RWPE2 (cell line): ENCODE data around the gene MARCHF5.

Source experiments
- ATAC-seq: fragments of 200-7000 bp; cut with Tn5 transposase; 3 replicates; pipeline ENCODE4 v1.9.1; 2021; ENCODE audit warnings: low read depth
- DNase-seq: peaks from one replicate; pipeline ENCODE4 v3.0.0-alpha.2; 2020; ENCODE audit warnings: low spot score
- H3K27ac ChIP-seq: fragments of 450-650 bp; 2 replicates; pipeline ENCODE4 v1.5.1; 2017; ENCODE audit warnings: mild to moderate bottlenecking; ENCODE audit not compliant: poor library complexity, severe bottlenecking
- H3K27me3 ChIP-seq: fragments of 250-450 bp; sonication (Bioruptor Pico); 2 replicates; pipeline ENCODE4 v1.5.1; 2021; ENCODE audit warnings: mild to moderate bottlenecking, moderate library complexity; ENCODE audit not compliant: insufficient read depth, poor library complexity, severe bottlenecking
- H3K36me3 ChIP-seq: fragments of 250-450 bp; sonication (Bioruptor Pico); 2 replicates; pipeline ENCODE4 v1.5.1; 2020; ENCODE audit warnings: low read depth, mild to moderate bottlenecking, moderate library complexity
- H3K4me1 ChIP-seq: fragments of 250-450 bp; sonication (Bioruptor Pico); 2 replicates; pipeline ENCODE4 v1.5.1; 2021; ENCODE audit warnings: mild to moderate bottlenecking, moderate library complexity; ENCODE audit not compliant: insufficient read depth, poor library complexity, severe bottlenecking
- H3K4me3 ChIP-seq: fragments of 250-450 bp; sonication (Bioruptor Pico); 2 replicates; pipeline ENCODE4 v1.5.1; 2021; ENCODE audit warnings: mild to moderate bottlenecking, moderate library complexity; ENCODE audit not compliant: severe bottlenecking
- H3K9me3 ChIP-seq: fragments of 250-450 bp; sonication (Bioruptor Pico); 2 replicates; pipeline ENCODE4 v1.5.1; 2021; ENCODE audit warnings: mild to moderate bottlenecking, moderate library complexity; ENCODE audit not compliant: severe bottlenecking
- CTCF ChIP-seq: fragments of 450-650 bp; IDR thresholded peaks from one replicate; pipeline ENCODE4 v1.5.1; 2017; ENCODE audit warnings: mild to moderate bottlenecking, moderate library complexity; ENCODE audit not compliant: poor library complexity, severe bottlenecking

MARCHF5 gene

GRCh38 chr10:92290076-92290836 is 711 bp upstream of the MARCHF5 start:
- no peak for DNase-seq
- peak; percentile 5 for ATAC-seq
- peak overlapping the region; percentile 61 for H3K27ac ChIP-seq
- no peaks in the 10 kb centered on the region for H3K9me3 ChIP-seq
- H3K27me3 ChIP-seq = no peaks in the 10 kb centered on the region
- H3K36me3 ChIP-seq = peaks cover 23% of the 10 kb centered on the region
- no peak for TF ChIP-seq CTCF
- peak overlapping the region; percentile 76 for H3K4me3 ChIP-seq
- no peaks in the 10 kb centered on the region for H3K4me1 ChIP-seq

- Histone ChIP-seq H3K9me3 (no peaks in the 10 kb centered on the region), H3K4me1 (no peaks in the 10 kb centered on the region), H3K36me3 (peaks cover 23% of the 10 kb centered on the region), H3K4me3 (peak overlapping the region; percentile 76), H3K27ac (peak overlapping the region; percentile 61), H3K27me3 (no peaks in the 10 kb centered on the region)
- ATAC-seq (no peak; the same call in 2 of the 3 replicates), DNase-seq (no peak)
- TF ChIP-seq CTCF = no peak
Measured at GRCh38 chr10:92291616-92291865, 574 bp downstream of the MARCHF5 start.

GRCh38 chr10:92291921-92292845 is 1.2 kb downstream of the MARCHF5 start:
- DNase-seq (no peak), ATAC-seq (no peak)
- Histone ChIP-seq H3K36me3 (peaks cover 23% of the 10 kb centered on the region), H3K27ac (peak overlapping the region; percentile 61), H3K4me3 (peak overlapping the region; percentile 76), H3K4me1 (no peaks in the 10 kb centered on the region), H3K27me3 (no peaks in the 10 kb centered on the region), H3K9me3 (no peaks in the 10 kb centered on the region)
- peak; percentile 49 for TF ChIP-seq CTCF

- no peak for DNase-seq
- no peak for ATAC-seq
- H3K4me3 ChIP-seq = no peak overlapping the region
- H3K27me3 ChIP-seq = no peaks in the 10 kb centered on the region
- H3K9me3 ChIP-seq = no peaks in the 10 kb centered on the region
- H3K4me1 ChIP-seq = no peaks in the 10 kb centered on the region
- peaks cover 36% of the 10 kb centered on the region for H3K36me3 ChIP-seq
- no peak overlapping the region for H3K27ac ChIP-seq
- no peak for TF ChIP-seq CTCF
Measured at GRCh38 chr10:92298487-92298886, 7.5 kb downstream of the MARCHF5 start.
